Liver (tissue), 9 donors: ENCODE measurements around the gene NT5DC1. TPM values are rescaled to one million over a fixed set of nuclear protein-coding genes. Genes with fewer than 3 reads are reported as not detected.

Source experiments
- DNase-seq: peaks from one replicate; pipeline ENCODE4 v3.0.0-alpha.2; 2017; ENCODE audit warnings: low spot score
- H3K27ac ChIP-seq, 2 donors: one replicate each; pipeline ENCODE4 v1.7.0; 2013; ENCODE audit warnings: inconsistent platforms in 2 of 2, low read length in 2 of 2, control low read depth in 1 of 2, low read depth in 1 of 2, mild to moderate bottlenecking in 1 of 2
- H3K27me3 ChIP-seq, 4 donors: one replicate each; pipeline versions ENCODE4 v1.6.1 to v1.7.0; 2013; ENCODE audit warnings: low read length in 3 of 4, inconsistent platforms in 1 of 4, mild to moderate bottlenecking in 1 of 4, moderate library complexity in 1 of 4; ENCODE audit not compliant: control insufficient read depth in 4 of 4, insufficient read depth in 4 of 4
- H3K36me3 ChIP-seq, 4 donors: one replicate each; pipeline versions ENCODE4 v1.6.1 to v1.7.0; 2013; ENCODE audit warnings: low read length in 3 of 4, mild to moderate bottlenecking in 3 of 4, low read depth in 1 of 4, moderate library complexity in 1 of 4; ENCODE audit not compliant: control insufficient read depth in 4 of 4, insufficient read depth in 3 of 4
- H3K4me1 ChIP-seq, 4 donors: one replicate each; pipeline versions ENCODE4 v1.6.1 to v1.7.0; 2013; ENCODE audit warnings: low read length in 3 of 4, mild to moderate bottlenecking in 3 of 4, moderate library complexity in 1 of 4; ENCODE audit not compliant: control insufficient read depth in 4 of 4, insufficient read depth in 4 of 4
- H3K4me3 ChIP-seq, 3 donors: one replicate each; pipeline versions ENCODE4 v1.6.1 to v1.7.0; 2013; ENCODE audit warnings: low read length in 3 of 3, control low read depth in 1 of 3, low read depth in 1 of 3, mild to moderate bottlenecking in 1 of 3
- H3K9ac ChIP-seq, 2 donors: one replicate each; pipeline ENCODE4 v1.7.0; 2013; ENCODE audit warnings: low read length in 2 of 2, mild to moderate bottlenecking in 2 of 2, moderate library complexity in 2 of 2, control low read depth in 1 of 2, low read depth in 1 of 2
- H3K9me3 ChIP-seq, 4 donors: one replicate each; pipeline versions ENCODE4 v1.6.1 to v1.7.0; 2013; ENCODE audit warnings: low read length in 3 of 4; ENCODE audit not compliant: control insufficient read depth in 4 of 4
- EGR1 ChIP-seq, 2 donors: IDR thresholded peaks; 2 replicates each; pipeline ENCODE4 v1.6.1; 2016 to 2018; ENCODE audit warnings: antibody characterized with exemption in 2 of 2, low read depth in 2 of 2
- FOXA1 ChIP-seq: IDR thresholded peaks from 2 replicates; pipeline ENCODE4 v1.6.1; 2016; ENCODE audit warnings: antibody characterized with exemption
- FOXA2 ChIP-seq: IDR thresholded peaks from 2 replicates; pipeline ENCODE4 v1.6.1; 2016; ENCODE audit warnings: antibody characterized with exemption
- GABPA ChIP-seq, 2 donors: IDR thresholded peaks in 1 of 2; conservative IDR thresholded peaks in 1 of 2; 2 replicates each; pipeline ENCODE4 v1.6.1; 2016; ENCODE audit warnings: antibody characterized with exemption in 2 of 2, mild to moderate bottlenecking in 1 of 2, moderate library complexity in 1 of 2
- HNF4A ChIP-seq, 2 donors: conservative IDR thresholded peaks; 2 replicates each; pipeline ENCODE4 v1.6.1; 2016; ENCODE audit warnings: antibody characterized with exemption in 2 of 2, mild to moderate bottlenecking in 2 of 2
- HNF4G ChIP-seq: IDR thresholded peaks from 2 replicates; pipeline ENCODE4 v1.6.1; 2016; ENCODE audit warnings: antibody characterized with exemption
- JUND ChIP-seq, 2 donors: IDR thresholded peaks; 2 replicates each; pipeline ENCODE4 v1.6.1; 2016; ENCODE audit warnings: antibody characterized with exemption in 2 of 2
- NR2F2 ChIP-seq: IDR thresholded peaks from 2 replicates; pipeline ENCODE4 v1.6.1; 2016; ENCODE audit warnings: antibody characterized with exemption
- RAD21 ChIP-seq, 2 donors: IDR thresholded peaks; 2 replicates each; pipeline ENCODE4 v1.6.1; 2016; ENCODE audit warnings: antibody characterized with exemption in 2 of 2, mild to moderate bottlenecking in 2 of 2
- RXRA ChIP-seq, 2 donors: IDR thresholded peaks; 2 replicates each; pipeline ENCODE4 v1.6.1; 2017 to 2018; ENCODE audit warnings: antibody characterized with exemption in 2 of 2, mild to moderate bottlenecking in 1 of 2
- SP1 ChIP-seq: IDR thresholded peaks from 2 replicates; pipeline ENCODE4 v1.6.1; 2018; ENCODE audit warnings: antibody characterized with exemption, mild to moderate bottlenecking
- TAF1 ChIP-seq: conservative IDR thresholded peaks from 2 replicates; pipeline ENCODE4 v1.6.1; 2016; ENCODE audit warnings: antibody characterized with exemption, mild to moderate bottlenecking
- YY1 ChIP-seq: IDR thresholded peaks from 2 replicates; pipeline ENCODE4 v1.6.1; 2016; ENCODE audit warnings: antibody characterized with exemption, mild to moderate bottlenecking
- WGBS: extraction: QIAGEN DNeasy Blood & Tissue Kit; methylation state at CpG from one replicate; pipeline ENCODE4 v1.1.7; 2013; 5-methylcytosine and 5-hydroxymethylcytosine counted together
- polyA plus RNA-seq, 2 donors: library from polyadenylated mRNA; stranded (reverse) in 1 of 2; unstranded in 1 of 2; fragments of 200-250 nt in 1 of 2; fragments of >200 nt in 1 of 2; fragmentation: Nextera tagmentation in 1 of 2; extraction: Ambion mirVana in 1 of 2; gene quantifications; one replicate each; pipeline versions ENCODE4 v1.2.1 to v1.2.3, GENCODE V29; 2013 to 2015
- total RNA-seq, 2 donors: library from RNA; depleted of rRNA; stranded (reverse); fragments of >200 nt; gene quantifications; one replicate each; pipeline ENCODE4 v1.2.3, GENCODE V29; 2014
- TF ChIP-seq, protein P1 (sequence below): IDR thresholded peaks from 2 replicates; pipeline ENCODE4 v1.6.1; 2016; ENCODE audit warnings: antibody characterized with exemption
- TF ChIP-seq, protein P2 (sequence below): IDR thresholded peaks from 2 replicates; pipeline ENCODE4 v1.6.1; 2016; ENCODE audit warnings: antibody characterized with exemption
- TF ChIP-seq, protein P3 (sequence below): IDR thresholded peaks from 2 replicates; pipeline ENCODE4 v1.6.1; 2016; ENCODE audit warnings: antibody characterized with exemption
- TF ChIP-seq, protein P4 (sequence below): fragments of 150-350 bp; IDR thresholded peaks from 2 replicates; pipeline ENCODE4 v1.5.1; 2017; ENCODE audit warnings: improper control_type of control experiment, low read depth, low read length; ENCODE audit not compliant: missing input control
- donor health status: healthy.
- donor health status: healthy.
- donor health status: healthy.
- donor health status: healthy.
- donor health status: healthy.

NT5DC1 gene
- total and polyA plus RNA-seq, 4 donors = 10.4 to 31.4 (median 23.3) TPM

DNA sequence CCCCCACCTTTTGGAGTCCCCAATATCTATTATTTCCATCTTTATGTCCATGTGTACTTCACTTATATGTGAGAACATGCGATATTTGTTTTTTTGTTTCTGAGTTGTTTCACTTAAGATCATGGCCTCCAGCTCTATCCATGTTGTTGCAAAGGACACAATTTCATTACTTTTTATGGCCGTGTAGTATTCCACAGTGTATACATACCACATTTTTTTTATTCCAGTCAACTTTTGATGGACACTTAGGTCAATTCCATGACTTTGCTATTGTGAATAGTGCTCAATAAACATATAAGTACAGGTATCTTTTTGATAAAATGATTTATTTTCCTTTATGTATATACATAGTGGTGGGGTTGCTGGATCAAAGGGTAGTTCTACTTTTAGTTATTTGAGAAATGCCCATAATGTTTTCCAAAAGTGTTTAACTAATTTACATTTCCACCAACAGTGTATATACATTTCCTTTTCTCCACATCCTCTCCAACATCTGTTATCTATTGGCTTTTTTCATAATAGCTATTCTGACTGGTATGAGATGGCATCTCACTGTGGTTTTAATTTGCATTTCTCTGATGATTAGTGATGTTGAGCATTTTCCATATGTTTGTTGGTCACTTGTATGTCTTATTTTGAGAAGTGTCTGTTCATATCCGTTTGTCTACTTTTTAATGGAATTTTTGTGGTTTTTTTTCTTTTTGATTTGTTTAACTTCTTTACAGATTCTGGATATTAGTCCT is 59.3 kb downstream of the NT5DC1 start:
- Histone ChIP-seq H3K9me3 (no peaks in the 10 kb centered on the region), H3K4me1 (peaks cover 0 to 2% (median 0%) of the 10 kb centered on the region in 4 donors), H3K27ac (no peak overlapping the region), H3K36me3 (no peaks in the 10 kb centered on the region), H3K27me3 (no peaks in the 10 kb centered on the region), H3K4me3 (no peak overlapping the region), H3K9ac (no peak overlapping the region)
- TF ChIP-seq EGR1 (IDR thresholded peaks at IDR 0.05; ENCODE audit: low read depth in 2 of 2) (no peak), HNF4G (no peak), SP1 (no peak), NR2F2 (no peak)
- DNase-seq = no peak
- 96% methylated on average over 3 of the region's 3 CpGs for WGBS

DNA sequence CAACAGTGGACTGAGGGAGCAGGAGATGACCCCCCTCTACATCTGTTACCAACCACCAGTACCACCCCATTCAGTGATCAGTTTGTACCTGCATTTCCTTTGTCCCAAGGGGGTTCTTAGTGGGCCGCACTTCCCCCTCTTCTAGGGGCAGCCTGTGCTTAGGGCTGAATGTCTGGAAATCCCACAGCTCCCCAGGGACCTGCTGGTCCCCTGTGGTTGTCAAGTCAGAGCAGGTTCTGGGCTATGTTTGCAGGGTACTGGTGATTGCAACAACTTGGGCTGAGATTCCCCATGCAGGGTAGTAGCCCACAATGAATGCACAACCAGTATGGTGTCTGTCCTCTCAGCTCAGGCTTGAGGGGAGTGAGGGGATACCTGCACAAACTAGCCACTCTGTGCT is 64.9 kb downstream of the NT5DC1 start:
- H3K36me3 ChIP-seq = no peaks in the 10 kb centered on the region
- no peak overlapping the region for H3K27ac ChIP-seq
- no peak for TF ChIP-seq JUND (IDR thresholded peaks at IDR 0.05)
- no peak for TF ChIP-seq SP1
- no peak for TF ChIP-seq HNF4A (conservative IDR thresholded peaks at IDR 0.05)
- TF ChIP-seq, protein P1, sequence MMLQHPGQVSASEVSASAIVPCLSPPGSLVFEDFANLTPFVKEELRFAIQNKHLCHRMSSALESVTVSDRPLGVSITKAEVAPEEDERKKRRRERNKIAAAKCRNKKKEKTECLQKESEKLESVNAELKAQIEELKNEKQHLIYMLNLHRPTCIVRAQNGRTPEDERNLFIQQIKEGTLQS = no peak
- no peak for TF ChIP-seq EGR1 (IDR thresholded peaks at IDR 0.05; ENCODE audit: low read depth in 2 of 2)
- TF ChIP-seq FOXA2 = no peak
- no peak for TF ChIP-seq HNF4G
- TF ChIP-seq TAF1 = no peak
- TF ChIP-seq, protein P2, sequence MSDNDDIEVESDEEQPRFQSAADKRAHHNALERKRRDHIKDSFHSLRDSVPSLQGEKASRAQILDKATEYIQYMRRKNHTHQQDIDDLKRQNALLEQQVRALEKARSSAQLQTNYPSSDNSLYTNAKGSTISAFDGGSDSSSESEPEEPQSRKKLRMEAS = no peak
- H3K9me3 ChIP-seq = no peaks in the 10 kb centered on the region
- no peak overlapping the region for H3K4me3 ChIP-seq
- no peak for DNase-seq
- no peak overlapping the region for H3K9ac ChIP-seq
- WGBS = 94% methylated on average over 1 of the region's 1 CpG
- H3K27me3 ChIP-seq = no peaks in the 10 kb centered on the region
- H3K4me1 ChIP-seq = no peaks in the 10 kb centered on the region

DNA sequence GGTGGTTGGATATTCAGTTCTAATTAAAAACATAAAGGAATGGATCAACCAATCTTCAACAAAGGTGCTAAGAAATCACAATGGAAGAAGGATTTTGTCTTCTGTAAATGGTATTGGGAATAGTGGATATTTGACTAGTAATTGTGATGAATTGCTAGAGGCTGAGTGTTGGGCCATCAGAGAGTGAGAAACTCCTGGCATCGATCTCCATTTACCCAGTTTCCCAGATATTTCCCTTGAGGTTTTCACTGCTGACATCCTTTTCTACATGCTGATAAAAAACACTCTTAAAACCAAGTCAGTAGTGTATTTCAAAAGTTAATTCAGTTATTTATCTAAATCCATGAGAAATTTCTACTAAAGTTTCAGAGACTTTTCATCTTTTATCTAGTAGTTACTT is 65.7 kb downstream of the NT5DC1 start:
- Histone ChIP-seq H3K4me3 (no peak overlapping the region), H3K36me3 (no peaks in the 10 kb centered on the region), H3K4me1 (no peaks in the 10 kb centered on the region), H3K27ac (no peak overlapping the region), H3K27me3 (no peaks in the 10 kb centered on the region), H3K9me3 (no peaks in the 10 kb centered on the region), H3K9ac (no peak overlapping the region)
- TF ChIP-seq RAD21 (IDR thresholded peaks at IDR 0.05) (no peak), NR2F2 (no peak), TAF1 (no peak), FOXA1 (no peak), FOXA2 (no peak)
- 88% methylated on average over 1 of the region's 1 CpG for WGBS
- no peak for DNase-seq

DNA sequence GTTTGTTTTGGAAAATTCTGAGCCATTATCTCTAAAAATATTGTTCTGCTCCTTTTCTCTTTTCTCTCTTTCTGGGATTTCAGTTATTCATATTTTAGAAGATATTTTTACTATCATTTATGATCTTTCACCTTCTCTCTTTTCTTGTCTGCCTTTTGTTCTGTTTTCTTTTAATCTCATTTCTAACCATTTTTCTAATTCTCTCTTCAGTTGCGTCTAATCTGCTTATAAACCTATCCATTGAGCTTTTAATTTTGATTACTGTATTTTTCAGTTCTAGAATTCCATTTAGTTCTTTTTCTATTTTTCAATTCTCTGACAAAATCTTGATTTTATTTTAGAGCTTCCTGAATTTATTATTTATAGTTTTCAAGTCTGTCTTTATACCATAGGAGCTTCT is 67.5 kb downstream of the NT5DC1 start:
- Histone ChIP-seq H3K27ac (no peak overlapping the region), H3K27me3 (no peaks in the 10 kb centered on the region), H3K4me1 (no peaks in the 10 kb centered on the region), H3K9ac (no peak overlapping the region), H3K36me3 (no peaks in the 10 kb centered on the region), H3K4me3 (no peak overlapping the region), H3K9me3 (no peaks in the 10 kb centered on the region)
- DNase-seq = no peak
- 99% methylated on average over 1 of the region's 1 CpG for WGBS
- TF ChIP-seq RXRA (IDR thresholded peaks at IDR 0.05) = no peak
- no peak for TF ChIP-seq EGR1 (IDR thresholded peaks at IDR 0.05; ENCODE audit: low read depth in 2 of 2)
- TF ChIP-seq HNF4A (conservative IDR thresholded peaks at IDR 0.05) = no peak
- TF ChIP-seq, protein P3, sequence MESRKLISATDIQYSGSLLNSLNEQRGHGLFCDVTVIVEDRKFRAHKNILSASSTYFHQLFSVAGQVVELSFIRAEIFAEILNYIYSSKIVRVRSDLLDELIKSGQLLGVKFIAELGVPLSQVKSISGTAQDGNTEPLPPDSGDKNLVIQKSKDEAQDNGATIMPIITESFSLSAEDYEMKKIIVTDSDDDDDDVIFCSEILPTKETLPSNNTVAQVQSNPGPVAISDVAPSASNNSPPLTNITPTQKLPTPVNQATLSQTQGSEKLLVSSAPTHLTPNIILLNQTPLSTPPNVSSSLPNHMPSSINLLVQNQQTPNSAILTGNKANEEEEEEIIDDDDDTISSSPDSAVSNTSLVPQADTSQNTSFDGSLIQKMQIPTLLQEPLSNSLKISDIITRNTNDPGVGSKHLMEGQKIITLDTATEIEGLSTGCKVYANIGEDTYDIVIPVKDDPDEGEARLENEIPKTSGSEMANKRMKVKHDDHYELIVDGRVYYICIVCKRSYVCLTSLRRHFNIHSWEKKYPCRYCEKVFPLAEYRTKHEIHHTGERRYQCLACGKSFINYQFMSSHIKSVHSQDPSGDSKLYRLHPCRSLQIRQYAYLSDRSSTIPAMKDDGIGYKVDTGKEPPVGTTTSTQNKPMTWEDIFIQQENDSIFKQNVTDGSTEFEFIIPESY = no peak
- TF ChIP-seq, protein P2 = no peak
- TF ChIP-seq TAF1 = no peak
- TF ChIP-seq RAD21 (IDR thresholded peaks at IDR 0.05) = no peak
- TF ChIP-seq, protein P1 = no peak
- no peak for TF ChIP-seq HNF4G
- TF ChIP-seq, protein P4, sequence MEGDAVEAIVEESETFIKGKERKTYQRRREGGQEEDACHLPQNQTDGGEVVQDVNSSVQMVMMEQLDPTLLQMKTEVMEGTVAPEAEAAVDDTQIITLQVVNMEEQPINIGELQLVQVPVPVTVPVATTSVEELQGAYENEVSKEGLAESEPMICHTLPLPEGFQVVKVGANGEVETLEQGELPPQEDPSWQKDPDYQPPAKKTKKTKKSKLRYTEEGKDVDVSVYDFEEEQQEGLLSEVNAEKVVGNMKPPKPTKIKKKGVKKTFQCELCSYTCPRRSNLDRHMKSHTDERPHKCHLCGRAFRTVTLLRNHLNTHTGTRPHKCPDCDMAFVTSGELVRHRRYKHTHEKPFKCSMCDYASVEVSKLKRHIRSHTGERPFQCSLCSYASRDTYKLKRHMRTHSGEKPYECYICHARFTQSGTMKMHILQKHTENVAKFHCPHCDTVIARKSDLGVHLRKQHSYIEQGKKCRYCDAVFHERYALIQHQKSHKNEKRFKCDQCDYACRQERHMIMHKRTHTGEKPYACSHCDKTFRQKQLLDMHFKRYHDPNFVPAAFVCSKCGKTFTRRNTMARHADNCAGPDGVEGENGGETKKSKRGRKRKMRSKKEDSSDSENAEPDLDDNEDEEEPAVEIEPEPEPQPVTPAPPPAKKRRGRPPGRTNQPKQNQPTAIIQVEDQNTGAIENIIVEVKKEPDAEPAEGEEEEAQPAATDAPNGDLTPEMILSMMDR = no peak
- TF ChIP-seq GABPA (IDR thresholded peaks at IDR 0.05 in 1 of 2, conservative IDR thresholded peaks at IDR 0.05 in 1 of 2) = no peak
- TF ChIP-seq FOXA2 = no peak
- TF ChIP-seq JUND (IDR thresholded peaks at IDR 0.05) = no peak
- TF ChIP-seq NR2F2 = no peak
- TF ChIP-seq SP1 = no peak
- no peak for TF ChIP-seq YY1
